Keratinocyte (primary cell): Measurements from ENCODE around the gene VWA7. TPM values are rescaled to one million over a fixed set of nuclear protein-coding genes. Genes with fewer than 3 reads are reported as not detected.
A peak's percentile ranks its signal among the peaks of the same experiment; 100 is the strongest.

Experiments used
- DNase-seq: peaks from one replicate; pipeline ENCODE4 v3.0.0-alpha.2; 2011; ENCODE audit warnings: low read depth, missing footprints, low spot score
- FAIRE-seq: peaks from 2 replicates; lab custom pipeline; 2011; peaks lifted over from hg19 to GRCh38; lab: Jason Lieb, UNC
- H2AFZ ChIP-seq: 2 replicates; pipeline ENCODE4 v1.6.0; 2012; ENCODE audit warnings: low read length, control low read depth, inconsistent platforms; ENCODE audit not compliant: control insufficient read depth
- H3K27ac ChIP-seq: 2 replicates; pipeline ENCODE4 v1.5.1; 2011; ENCODE audit warnings: low read length; ENCODE audit not compliant: control insufficient read depth, insufficient read depth
- H3K27me3 ChIP-seq: 3 replicates; pipeline ENCODE4 v1.6.0; 2011; ENCODE audit warnings: low read length; ENCODE audit not compliant: control insufficient read depth, insufficient read depth; ENCODE audit errors: extremely low read depth
- H3K36me3 ChIP-seq, 2 experiments: 2 replicates in 1 of 2; 3 replicates in 1 of 2; pipeline ENCODE4 v1.5.1; 2011; ENCODE audit warnings: low read length in 2 of 2, mild to moderate bottlenecking in 1 of 2; ENCODE audit not compliant: control insufficient read depth in 2 of 2, insufficient read depth in 2 of 2; ENCODE audit errors: extremely low read depth in 1 of 2
- H3K4me1 ChIP-seq: 3 replicates; pipeline ENCODE4 v1.5.1; 2011; ENCODE audit warnings: low read length; ENCODE audit not compliant: control insufficient read depth, insufficient read depth; ENCODE audit errors: extremely low read depth
- H3K4me2 ChIP-seq: 3 replicates; pipeline ENCODE4 v1.6.0; 2011; ENCODE audit warnings: low read depth, low read length; ENCODE audit not compliant: control insufficient read depth, insufficient read depth; ENCODE audit errors: extremely low read depth
- H3K4me3 ChIP-seq, 3 experiments: fragments of 200-600 bp in 1 of 3; sonication (generic) in 1 of 3; 2 replicates in 2 of 3; 3 replicates in 1 of 3; pipeline ENCODE4 v1.5.1; 2011 to 2016; ENCODE audit warnings: low read length in 3 of 3, mild to moderate bottlenecking in 3 of 3, control low read depth in 2 of 3, inconsistent platforms in 1 of 3, low read depth in 1 of 3, mixed read lengths in 1 of 3, mixed run types in 1 of 3, moderate library complexity in 1 of 3; ENCODE audit not compliant: control insufficient read depth in 2 of 3, insufficient read depth in 2 of 3; ENCODE audit errors: extremely low read depth in 1 of 3
- H3K79me2 ChIP-seq: 2 replicates; pipeline ENCODE4 v1.6.0; 2012; ENCODE audit warnings: low read length; ENCODE audit not compliant: control insufficient read depth, insufficient read depth
- H3K9ac ChIP-seq: 3 replicates; pipeline ENCODE4 v1.6.0; 2011; ENCODE audit warnings: low read length; ENCODE audit not compliant: control insufficient read depth, insufficient read depth; ENCODE audit errors: extremely low read depth
- H3K9me1 ChIP-seq: 3 replicates; pipeline ENCODE4 v1.6.0; 2011; ENCODE audit warnings: low read length; ENCODE audit not compliant: control insufficient read depth, insufficient read depth; ENCODE audit errors: extremely low read depth
- H3K9me3 ChIP-seq: 2 replicates; pipeline ENCODE4 v1.5.1; 2012; ENCODE audit warnings: low read depth, low read length; ENCODE audit not compliant: control insufficient read depth
- H4K20me1 ChIP-seq: 3 replicates; pipeline ENCODE4 v1.6.0; 2011; ENCODE audit warnings: low read length; ENCODE audit not compliant: control insufficient read depth, insufficient read depth; ENCODE audit errors: extremely low read depth
- CTCF ChIP-seq, 3 experiments: IDR thresholded peaks in 1 of 3; conservative IDR thresholded peaks in 1 of 3; optimal IDR thresholded peaks in 1 of 3; 2 replicates in 2 of 3; 3 replicates in 1 of 3; pipeline versions ENCODE3 to v1.5.1; 2011; ENCODE audit warnings: low read length in 3 of 3, mild to moderate bottlenecking in 3 of 3, moderate library complexity in 2 of 3, control low read depth in 1 of 3, inconsistent platforms in 1 of 3; ENCODE audit not compliant: insufficient read depth in 2 of 3; ENCODE audit errors: extremely low read depth in 1 of 3
- EZH2 ChIP-seq: IDR thresholded peaks from one replicate; pipeline ENCODE4 v1.6.1; 2012; ENCODE audit warnings: inconsistent platforms, mild to moderate bottlenecking, low read length, moderate library complexity
- dilution Hi-C: fragments of 300-500 bp; cut with MboI; formaldehyde crosslinking; loops from one replicate; pipeline ENCODE4 v1.7.0; 2020; ENCODE audit warnings: low sequenced_read_pairs; ENCODE audit not compliant: extremely low pct_ligation_motif_present
- polyA plus RNA-seq, 5 experiments: library from polyadenylated mRNA; depleted of rRNA in 3 of 5; stranded (reverse) in 3 of 5; stranded (forward) in 1 of 5; unstranded in 1 of 5; fragments of >200 nt; gene quantifications; 1 replicate in 1 of 5; 2 replicates in 3 of 5; 3 replicates in 1 of 5; pipeline versions ENCODE4 v1.2.1 to v1.2.3, GENCODE V29; 2011 to 2012; ENCODE audit warnings: missing spikeins in 2 of 5, low read depth in 1 of 5, low replicate concordance in 1 of 5

VWA7 gene
- polyA plus RNA-seq, 1 donor (not counting 4 experiments of a cell fraction or from before 2014, with no cell fraction given) = 0.47 TPM

GRCh38 chr6:31737315-31737990 is 39.7 kb downstream of the VWA7 start:
- peak overlapping the region; percentile 80 for H3K27ac ChIP-seq
- H3K4me3 ChIP-seq = no peak overlapping the region
- H3K4me1 ChIP-seq = peaks cover 42% of the 10 kb centered on the region
- H2AFZ ChIP-seq = no peak overlapping the region
- H3K9me1 ChIP-seq = peaks cover 2% of the 10 kb centered on the region
- no peaks in the 10 kb centered on the region for H3K9me3 ChIP-seq
- no peak for TF ChIP-seq CTCF (optimal IDR thresholded peaks at IDR 0.05 in 1 of 3, IDR thresholded peaks at IDR 0.05 in 1 of 3, conservative IDR thresholded peaks at IDR 0.05 in 1 of 3; ENCODE audit: extremely low read depth in 1 of 3, insufficient read depth in 2 of 3, low read length in 3 of 3)
- no peak for TF ChIP-seq EZH2
- peaks cover 14 to 28% of the 10 kb centered on the region in 2 experiments for H3K36me3 ChIP-seq
- no peak for FAIRE-seq
- dilution Hi-C loops = no loop called here
- peak overlapping the region; percentile 64 for H3K9ac ChIP-seq
- peak overlapping the region; percentile 77 for H3K4me2 ChIP-seq
- no peaks in the 10 kb centered on the region for H3K27me3 ChIP-seq
- DNase-seq = no peak
- peaks cover 39% of the 10 kb centered on the region for H3K79me2 ChIP-seq
- H4K20me1 ChIP-seq = peaks cover 11% of the 10 kb centered on the region

- no peak for TF ChIP-seq CTCF (optimal IDR thresholded peaks at IDR 0.05 in 1 of 3, IDR thresholded peaks at IDR 0.05 in 1 of 3, conservative IDR thresholded peaks at IDR 0.05 in 1 of 3; ENCODE audit: extremely low read depth in 1 of 3, insufficient read depth in 2 of 3, low read length in 3 of 3)
- no peak for TF ChIP-seq EZH2
- Histone ChIP-seq H3K9me3 (no peaks in the 10 kb centered on the region), H3K9ac (peak overlapping the region; percentile 90), H3K4me3 (peak overlapping the region; percentile 62 to 88 (median 66)), H3K36me3 (peaks cover 17 to 29% of the 10 kb centered on the region in 2 experiments), H3K79me2 (peaks cover 39% of the 10 kb centered on the region), H3K4me2 (peak overlapping the region; percentile 84), H3K27ac (peak overlapping the region; percentile 96), H3K9me1 (peaks cover 2% of the 10 kb centered on the region), H4K20me1 (peaks cover 14% of the 10 kb centered on the region), H3K27me3 (no peaks in the 10 kb centered on the region), H2AFZ (peak overlapping the region; percentile 64), H3K4me1 (peaks cover 42% of the 10 kb centered on the region)
- DNase-seq = no peak
- dilution Hi-C loops = no loop called here
- no peak for FAIRE-seq
Observed at GRCh38 chr6:31736768-31737314, 40.3 kb downstream of the VWA7 start.
